Glomerular endothelial cell (primary cell): Measurements from ENCODE around the gene THSD4. TPM values are rescaled to one million over a fixed set of nuclear protein-coding genes. Genes with fewer than 3 reads are reported as not detected.

Source experiments
- DNase-seq: peaks from one replicate; pipeline ENCODE4 v3.0.0-alpha.2; 2011; ENCODE audit warnings: low read depth, low spot score; ENCODE audit errors: extremely low read depth
- total RNA-seq: library from RNA; depleted of rRNA; stranded (reverse); fragments of >200 nt; gene quantifications from 2 replicates; pipeline ENCODE4 v1.2.3, GENCODE V29; 2015

The THSD4 gene
- total RNA-seq, 1 donor from 2014 or later = 110 TPM

- no peak for DNase-seq
Observed at GRCh38 chr15:71506946-71507345, 391.7 kb downstream of the THSD4 start.

- DNase-seq = no peak
Observed at GRCh38 chr15:71508081-71508682, 392.9 kb downstream of the THSD4 start.

- no peak for DNase-seq
Observed at GRCh38 chr15:71509139-71509538, 393.9 kb downstream of the THSD4 start.

GRCh38 chr15:71510763-71511162, 395.5 kb downstream of the THSD4 start:
- no peak for DNase-seq

GRCh38 chr15:71511796-71512681, 396.8 kb downstream of the THSD4 start:
- no peak for DNase-seq

GRCh38 chr15:71512682-71513006, 397.4 kb downstream of the THSD4 start:
- no peak for DNase-seq

GRCh38 chr15:71515375-71516186, 400.3 kb downstream of the THSD4 start:
- no peak for DNase-seq

GRCh38 chr15:71517751-71518150, 402.5 kb downstream of the THSD4 start:
- no peak for DNase-seq

GRCh38 chr15:71518661-71519060, 403.4 kb downstream of the THSD4 start:
- no peak for DNase-seq

GRCh38 chr15:71526060-71526820, 411.0 kb downstream of the THSD4 start:
- DNase-seq = no peak

- DNase-seq = no peak
Observed at GRCh38 chr15:71529361-71529760, 414.1 kb downstream of the THSD4 start.

- DNase-seq = no peak
Observed at GRCh38 chr15:71530116-71530515, 414.8 kb downstream of the THSD4 start.

- DNase-seq = no peak
Observed at GRCh38 chr15:71532994-71533393, 417.7 kb downstream of the THSD4 start.

- no peak for DNase-seq
Observed at GRCh38 chr15:71538181-71538580, 422.9 kb downstream of the THSD4 start.

GRCh38 chr15:71541746-71542145, 426.5 kb downstream of the THSD4 start:
- no peak for DNase-seq

- no peak for DNase-seq
Observed at GRCh38 chr15:71542836-71543235, 427.6 kb downstream of the THSD4 start.

- DNase-seq = no peak
Observed at GRCh38 chr15:71543413-71543812, 428.1 kb downstream of the THSD4 start.

GRCh38 chr15:71545223-71545760, 430.0 kb downstream of the THSD4 start:
- no peak for DNase-seq

GRCh38 chr15:71545923-71546322, 430.7 kb downstream of the THSD4 start:
- no peak for DNase-seq

- DNase-seq = no peak
Observed at GRCh38 chr15:71547011-71547410, 431.7 kb downstream of the THSD4 start.
